DMS53 treated with DMSO at 0.1 percent for 48 hours (cell line): ENCODE results near the gene PPP1R18.
"Not testable (repeated sequence)": the region's sequence is repeated elsewhere in the genome, so short reads cannot be mapped to it uniquely, and the experiment has no call there.

Experiments
- DNase-seq: peaks from one replicate; lab custom pipeline; 2025; ENCODE audit not compliant: unreplicated experiment; lab: John Stamatoyannopoulos, UW

Gene PPP1R18

DNA sequence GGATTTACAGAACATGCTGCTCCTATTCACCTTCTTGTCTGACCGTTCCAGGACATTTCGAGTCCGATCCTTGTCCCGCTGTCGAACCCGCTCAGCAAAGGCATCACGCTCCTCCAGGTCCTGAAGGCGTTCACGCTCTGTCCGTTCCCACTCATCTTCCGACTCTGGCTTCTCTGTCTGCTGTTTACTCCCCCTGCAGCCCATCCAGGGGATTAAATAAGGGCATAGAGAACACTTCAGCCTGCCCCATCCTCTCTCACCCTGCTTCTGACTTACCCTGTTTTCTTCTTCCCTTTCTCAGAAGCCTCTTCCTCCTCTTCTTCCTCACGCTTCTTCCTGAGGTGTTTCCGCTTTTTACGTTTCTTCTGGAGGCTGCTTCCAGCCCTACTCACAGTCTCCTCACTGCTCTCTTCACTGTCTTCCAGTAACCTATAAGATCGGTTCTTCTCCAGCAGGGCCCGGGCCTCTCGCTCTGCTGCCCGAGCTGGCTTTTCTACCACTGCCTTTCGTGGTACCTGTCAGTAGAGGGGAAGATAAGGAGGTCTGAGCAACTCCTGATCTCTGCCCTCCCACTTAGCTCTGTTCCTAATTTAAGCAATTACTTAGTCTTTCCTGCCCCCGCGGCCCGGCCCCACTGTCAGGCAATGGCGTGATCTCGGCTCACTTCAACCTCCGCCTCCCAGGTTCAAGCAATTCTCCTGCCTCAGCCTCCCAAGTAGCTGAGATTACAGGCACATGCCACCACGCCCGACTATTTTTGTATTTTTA is 15.5 kb downstream of the PPP1R18 start:
- DNase-seq: no peak

- DNase-seq: not testable (repeated sequence)
Observed at GRCh38 chr6:30666300-30666699, 20.1 kb downstream of the PPP1R18 start.

GRCh38 chr6:30664994-30665767 is 21.3 kb downstream of the PPP1R18 start:
- no peak for DNase-seq

GRCh38 chr6:30657922-30658321 is 28.5 kb downstream of the PPP1R18 start:
- not testable (repeated sequence) for DNase-seq

DNA sequence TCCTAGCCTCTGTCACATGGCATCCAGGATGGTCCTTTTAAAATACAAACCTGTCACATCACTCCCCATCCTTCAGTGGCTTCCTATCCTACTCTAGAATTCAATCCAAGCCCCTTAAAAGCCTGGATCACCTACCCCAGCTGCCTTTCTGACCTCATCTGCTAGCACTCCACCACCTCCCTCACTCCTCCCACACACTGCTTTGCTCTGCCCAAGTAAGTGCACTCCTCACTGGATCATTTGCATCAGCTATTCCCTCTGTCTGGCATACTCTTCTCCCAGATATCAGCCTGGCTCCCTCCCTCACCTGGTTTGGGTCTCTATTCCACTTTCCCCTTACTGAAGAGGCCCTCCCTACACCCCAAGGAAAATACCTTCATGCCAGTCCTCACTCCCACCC is 29.0 kb downstream of the PPP1R18 start:
- no peak for DNase-seq

GRCh38 chr6:30656513-30656912 is 29.9 kb downstream of the PPP1R18 start:
- no peak for DNase-seq

DNA sequence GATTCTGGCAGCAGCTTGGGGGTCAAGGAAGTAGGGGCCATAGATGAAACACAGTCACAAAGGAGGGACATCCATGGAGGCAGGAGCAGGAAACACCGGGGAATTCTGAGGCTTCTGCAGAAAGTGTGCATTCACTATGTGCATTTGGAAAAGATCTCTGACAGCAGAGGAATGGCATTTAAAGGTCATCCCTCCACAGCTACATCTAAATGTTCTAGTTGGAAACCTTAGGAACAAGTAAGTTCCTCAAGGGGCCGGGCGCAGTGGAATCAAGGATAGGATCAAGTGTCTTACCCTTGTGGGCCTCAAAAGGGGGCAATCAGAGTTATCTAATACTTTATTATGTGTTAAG is 30.7 kb downstream of the PPP1R18 start:
- DNase-seq: no peak

- no peak for DNase-seq
Observed at GRCh38 chr6:30654798-30655742, 31.4 kb downstream of the PPP1R18 start.

DNA sequence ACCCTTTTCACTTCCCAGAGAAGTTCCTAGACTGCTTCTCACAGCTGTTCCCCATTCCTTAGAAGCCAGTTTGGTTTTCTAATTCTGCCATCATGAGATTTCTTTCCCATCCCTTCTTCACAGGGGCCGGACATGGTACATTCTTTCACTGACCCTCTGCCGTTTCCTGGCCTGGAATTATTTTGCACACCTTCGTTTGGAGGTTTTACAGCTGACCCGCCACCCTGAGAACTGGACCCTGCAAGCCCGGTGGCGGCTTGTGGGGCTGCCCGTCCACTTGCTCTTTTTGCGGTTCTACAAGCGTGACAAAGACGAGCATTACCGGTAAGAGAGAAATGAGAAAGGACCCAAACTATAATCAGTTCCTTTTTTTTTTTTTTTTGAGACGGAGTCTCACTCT is 35.3 kb downstream of the PPP1R18 start:
- no peak for DNase-seq

DNA sequence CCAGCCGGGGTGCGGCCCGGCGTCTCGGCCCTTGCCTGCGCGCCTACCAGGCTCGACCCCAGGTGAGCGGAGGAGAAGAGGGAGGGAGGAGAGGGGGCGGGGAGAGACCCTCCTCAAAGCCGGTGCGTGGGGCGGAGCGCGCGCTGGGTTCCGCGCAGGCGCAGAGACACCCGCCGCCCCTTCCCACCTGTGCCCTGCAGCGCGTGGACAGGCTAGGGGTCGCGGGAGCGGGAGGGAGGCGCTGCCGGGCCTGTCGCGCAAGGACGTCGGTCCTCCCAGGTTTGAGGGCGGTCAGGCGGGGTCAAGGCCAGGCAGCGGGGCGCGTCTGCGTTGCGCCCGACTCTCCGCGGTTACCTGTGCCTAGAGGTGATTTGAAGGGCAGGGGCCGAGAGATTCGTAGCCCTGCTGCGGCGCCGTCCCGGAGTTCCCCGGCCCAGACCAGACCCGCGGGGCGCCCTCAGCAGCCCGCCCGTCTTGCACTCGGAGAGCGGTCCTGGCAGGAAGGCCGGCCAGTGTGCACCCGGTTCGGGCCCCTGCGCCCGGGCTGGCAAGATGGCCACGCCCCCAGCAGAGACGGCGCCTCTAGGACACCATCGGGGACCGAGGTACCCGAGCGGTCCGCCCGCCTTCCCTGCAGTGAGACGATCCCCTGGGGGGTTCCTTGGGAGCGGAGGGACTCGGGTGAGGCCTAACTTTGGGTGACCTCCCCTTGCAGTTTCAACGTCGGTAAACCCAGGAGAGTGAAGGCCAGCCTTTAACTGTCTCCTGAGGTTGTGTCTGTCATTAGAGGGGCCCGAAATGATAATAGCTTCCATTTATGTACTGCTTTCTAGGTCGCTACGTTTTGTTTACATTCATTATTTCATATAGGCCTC is 39.0 kb downstream of the PPP1R18 start:
- DNase-seq: peak; percentile 50

- peak; percentile 93 for DNase-seq
Observed at GRCh38 chr6:30646450-30647241, 39.8 kb downstream of the PPP1R18 start, which contains the start of gene C6orf136. Gene C6orf136, plus strand, starts transcription at chr6:30647133. Its CDS starts 99 bp downstream, at chr6:30647232.

- no peak for DNase-seq
Observed at GRCh38 chr6:30645989-30646388, 40.5 kb downstream of the PPP1R18 start.

GRCh38 chr6:30644769-30645168 is 41.7 kb downstream of the PPP1R18 start:
- no peak for DNase-seq

DNA sequence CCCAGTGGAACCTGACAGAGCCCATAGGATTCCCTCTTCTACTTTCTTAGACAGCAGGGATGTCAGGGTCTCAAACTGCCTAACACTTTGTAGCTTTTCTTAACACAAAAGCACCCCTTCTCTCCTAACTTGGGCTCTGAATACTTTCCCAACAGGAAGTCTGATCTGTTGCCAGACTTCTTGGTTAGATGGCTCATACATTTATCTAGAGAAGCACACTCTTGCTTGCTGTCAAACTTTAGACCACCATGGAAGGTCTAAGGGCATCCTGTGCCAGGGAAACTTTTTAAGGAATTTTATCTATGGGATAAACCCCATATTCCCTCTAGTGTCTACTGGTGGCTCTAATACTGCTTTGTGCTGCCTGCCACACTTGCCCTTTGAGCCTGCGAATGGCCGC is 42.8 kb downstream of the PPP1R18 start:
- DNase-seq: no peak

GRCh38 chr6:30641048-30641447 is 45.4 kb downstream of the PPP1R18 start:
- DNase-seq: no peak

GRCh38 chr6:30640481-30640880 is 46.0 kb downstream of the PPP1R18 start:
- no peak for DNase-seq

DNA sequence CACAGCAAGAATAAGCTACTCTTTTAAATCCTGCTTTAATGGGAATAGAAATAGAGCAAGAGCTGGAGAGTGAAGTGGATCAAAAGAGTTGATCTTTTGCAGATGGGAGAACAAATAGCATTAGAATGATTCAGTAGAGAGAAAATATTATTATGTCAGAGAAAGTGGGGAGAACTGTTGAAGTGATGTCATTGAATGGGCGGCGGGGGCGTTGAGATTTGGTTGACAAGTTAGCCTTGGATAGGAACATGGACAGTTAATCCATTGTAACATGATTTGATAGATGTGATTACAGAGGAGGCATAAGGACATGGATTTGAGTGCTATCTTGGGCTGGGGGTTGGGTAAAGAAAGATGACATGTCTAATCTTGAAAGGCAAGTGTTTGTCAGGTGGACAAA is 50.6 kb downstream of the PPP1R18 start:
- DNase-seq: no peak

- DNase-seq: peak; percentile 51
Observed at GRCh38 chr6:30626484-30627366, 59.7 kb downstream of the PPP1R18 start, which contains the start of gene ATAT1. Gene ATAT1, plus strand, starts transcription at chr6:30626874.
